NCI-H510A (cell line): ENCODE measurements around the gene NDNF.

Experiments used
- DNase-seq: peaks from one replicate; lab custom pipeline; 2025; lab: John Stamatoyannopoulos, UW

The NDNF gene, protein sequence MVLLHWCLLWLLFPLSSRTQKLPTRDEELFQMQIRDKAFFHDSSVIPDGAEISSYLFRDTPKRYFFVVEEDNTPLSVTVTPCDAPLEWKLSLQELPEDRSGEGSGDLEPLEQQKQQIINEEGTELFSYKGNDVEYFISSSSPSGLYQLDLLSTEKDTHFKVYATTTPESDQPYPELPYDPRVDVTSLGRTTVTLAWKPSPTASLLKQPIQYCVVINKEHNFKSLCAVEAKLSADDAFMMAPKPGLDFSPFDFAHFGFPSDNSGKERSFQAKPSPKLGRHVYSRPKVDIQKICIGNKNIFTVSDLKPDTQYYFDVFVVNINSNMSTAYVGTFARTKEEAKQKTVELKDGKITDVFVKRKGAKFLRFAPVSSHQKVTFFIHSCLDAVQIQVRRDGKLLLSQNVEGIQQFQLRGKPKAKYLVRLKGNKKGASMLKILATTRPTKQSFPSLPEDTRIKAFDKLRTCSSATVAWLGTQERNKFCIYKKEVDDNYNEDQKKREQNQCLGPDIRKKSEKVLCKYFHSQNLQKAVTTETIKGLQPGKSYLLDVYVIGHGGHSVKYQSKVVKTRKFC

DNA sequence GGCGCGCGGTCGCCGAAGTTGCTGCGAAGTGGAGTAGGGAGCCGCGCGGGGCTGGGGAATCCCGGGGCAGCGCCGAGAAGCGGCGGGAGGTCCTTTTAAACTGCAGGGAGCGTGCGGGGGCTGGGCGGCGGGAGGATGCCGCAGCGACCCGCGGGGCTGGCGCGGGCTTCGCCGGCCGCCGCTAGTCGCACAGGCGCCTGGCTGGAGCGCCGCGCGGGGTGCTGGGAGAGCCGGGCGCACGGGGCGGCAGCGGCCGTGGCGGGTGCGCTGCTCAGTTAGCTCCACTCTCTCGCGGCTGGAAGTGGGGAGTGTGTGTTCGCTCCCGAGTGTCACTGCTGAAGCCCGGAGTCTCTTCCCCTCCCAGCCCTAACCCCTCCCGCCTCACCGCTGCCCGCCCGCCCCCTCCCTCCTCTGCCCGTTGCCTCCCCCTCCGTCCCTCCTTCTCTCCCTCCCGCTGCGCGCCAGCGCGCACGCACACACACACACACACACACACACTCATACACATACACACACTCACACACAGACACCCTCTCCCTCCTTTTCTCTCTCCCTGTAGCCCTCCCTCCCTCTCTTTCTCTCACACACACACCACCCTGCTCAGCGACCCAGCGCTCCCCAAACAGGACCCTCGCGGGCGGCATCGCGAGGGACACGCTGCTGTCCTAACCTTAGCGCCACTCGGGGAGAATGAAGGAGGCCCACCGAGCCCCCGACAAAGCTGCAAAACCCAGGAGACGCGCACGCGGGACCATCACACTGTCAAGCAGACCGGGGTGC is at the start of gene NDNF:
Gene NDNF, minus strand, starts transcription at position 312 of the 780 bp plus-strand sequence. CDS start 26,698 bp downstream, outside the sequence.
- no peak for DNase-seq

DNA sequence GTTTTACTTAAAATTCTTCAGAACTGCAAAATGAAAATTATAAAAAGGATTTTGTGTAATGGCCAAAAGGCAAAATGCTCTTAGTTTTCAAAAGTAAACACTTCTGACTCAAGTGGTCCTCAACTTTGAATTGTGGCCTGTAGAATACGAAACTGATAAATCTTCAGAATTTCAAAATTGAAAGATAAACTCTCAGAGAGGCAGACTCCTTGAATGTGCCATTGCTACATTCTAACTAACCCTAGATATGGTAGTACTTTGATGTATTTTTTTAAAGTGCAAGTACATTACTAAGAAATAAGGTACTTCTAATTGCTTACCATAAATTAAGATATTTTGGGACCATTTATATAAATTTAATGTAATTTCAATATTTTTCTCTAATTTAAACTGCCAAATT is 47.4 kb upstream of the NDNF start:
- DNase-seq, result no peak

DNA sequence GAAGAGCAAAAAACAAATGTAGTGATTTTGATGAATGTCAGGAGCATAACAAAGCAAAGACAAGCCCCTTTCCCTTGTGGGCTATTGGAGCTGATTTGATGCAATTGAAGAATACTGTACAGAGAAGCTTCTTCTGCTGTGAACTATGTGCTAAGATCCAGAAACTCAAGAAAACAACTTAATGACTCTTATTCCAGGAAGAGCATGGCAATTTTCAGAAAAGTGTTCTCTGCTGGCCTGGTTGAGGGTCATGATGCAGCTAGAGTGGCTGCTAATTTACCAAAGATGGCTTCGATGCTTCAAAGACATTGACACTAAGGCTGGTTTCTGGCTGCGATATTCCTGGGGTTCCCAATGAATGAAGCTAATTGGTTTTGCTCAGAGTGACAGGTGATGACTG is 46.0 kb upstream of the NDNF start:
- no peak for DNase-seq

DNA sequence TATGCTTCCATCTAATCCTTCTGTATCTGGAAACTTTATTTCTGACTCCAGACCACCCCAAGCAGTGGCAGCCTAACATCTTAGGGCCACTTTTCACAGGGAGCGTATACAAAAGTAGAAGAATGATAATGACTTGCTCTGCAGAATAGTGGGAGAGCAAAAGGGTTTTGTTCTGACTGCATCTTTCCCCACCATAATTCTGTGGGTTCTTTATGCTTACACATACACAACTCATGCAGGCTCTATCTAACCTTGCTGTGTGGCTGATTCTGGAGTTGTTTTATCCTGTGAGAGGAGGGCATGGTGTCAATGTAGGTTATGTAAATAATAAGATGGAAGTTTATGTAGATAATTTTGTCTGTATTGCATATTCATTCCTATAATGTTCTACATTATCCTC is 42.4 kb upstream of the NDNF start:
- DNase-seq, result no peak

DNA sequence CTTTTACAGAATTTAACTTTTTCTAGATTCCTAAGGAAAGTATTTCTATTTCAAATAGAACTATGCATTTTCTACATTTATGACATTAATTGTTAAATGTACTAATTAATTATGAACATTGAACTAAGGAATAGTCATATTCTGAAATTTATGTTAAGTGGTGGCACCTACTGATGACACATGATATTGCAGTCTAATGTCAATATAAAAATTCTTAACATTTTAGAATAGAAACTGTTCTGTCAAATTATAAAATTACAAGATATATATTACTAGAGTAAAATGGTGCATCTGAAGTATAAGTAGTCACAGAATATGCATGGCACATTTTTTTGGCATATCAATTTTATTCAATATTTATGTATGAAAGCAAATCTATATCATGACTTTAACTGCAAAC is 40.2 kb upstream of the NDNF start:
- no peak for DNase-seq

DNA sequence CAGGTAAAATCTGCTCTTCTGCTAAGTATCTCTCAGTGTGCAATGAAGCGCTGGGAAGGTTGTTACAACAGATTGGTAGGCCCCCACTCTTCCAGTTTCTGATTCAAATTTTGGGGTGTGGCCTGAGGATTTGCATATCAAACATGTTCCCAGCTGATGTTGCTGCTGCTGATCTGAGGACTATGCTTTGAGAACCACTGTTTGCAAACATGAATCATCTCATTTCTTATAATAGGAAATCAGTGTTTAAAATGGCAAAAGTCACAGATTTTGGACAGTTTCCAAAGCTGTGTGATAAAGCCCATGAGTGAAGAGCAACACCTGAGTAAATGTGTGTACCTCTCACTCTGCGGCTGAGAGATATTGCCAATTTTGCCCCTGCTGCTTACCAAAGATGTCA is 36.2 kb upstream of the NDNF start:
- DNase-seq, result no peak

DNA sequence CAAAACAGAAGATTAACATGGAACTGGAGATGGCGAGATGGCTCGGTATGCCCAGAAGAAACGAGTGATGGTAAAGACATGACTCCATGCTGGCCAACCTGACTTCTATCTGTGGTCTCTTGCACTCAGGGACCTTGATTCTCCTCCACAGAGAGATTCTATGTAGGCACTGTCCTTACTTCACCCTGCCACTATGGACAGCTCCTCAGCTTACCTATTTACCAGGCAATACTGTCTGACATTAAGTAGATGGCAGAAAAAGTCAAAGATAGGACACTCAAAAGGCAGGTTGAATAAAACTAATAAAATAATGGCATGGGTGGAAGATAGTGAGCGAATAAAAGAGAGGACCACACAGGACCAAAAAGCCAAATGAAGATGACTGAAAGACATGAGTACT is 35.2 kb upstream of the NDNF start:
- no peak for DNase-seq

DNA sequence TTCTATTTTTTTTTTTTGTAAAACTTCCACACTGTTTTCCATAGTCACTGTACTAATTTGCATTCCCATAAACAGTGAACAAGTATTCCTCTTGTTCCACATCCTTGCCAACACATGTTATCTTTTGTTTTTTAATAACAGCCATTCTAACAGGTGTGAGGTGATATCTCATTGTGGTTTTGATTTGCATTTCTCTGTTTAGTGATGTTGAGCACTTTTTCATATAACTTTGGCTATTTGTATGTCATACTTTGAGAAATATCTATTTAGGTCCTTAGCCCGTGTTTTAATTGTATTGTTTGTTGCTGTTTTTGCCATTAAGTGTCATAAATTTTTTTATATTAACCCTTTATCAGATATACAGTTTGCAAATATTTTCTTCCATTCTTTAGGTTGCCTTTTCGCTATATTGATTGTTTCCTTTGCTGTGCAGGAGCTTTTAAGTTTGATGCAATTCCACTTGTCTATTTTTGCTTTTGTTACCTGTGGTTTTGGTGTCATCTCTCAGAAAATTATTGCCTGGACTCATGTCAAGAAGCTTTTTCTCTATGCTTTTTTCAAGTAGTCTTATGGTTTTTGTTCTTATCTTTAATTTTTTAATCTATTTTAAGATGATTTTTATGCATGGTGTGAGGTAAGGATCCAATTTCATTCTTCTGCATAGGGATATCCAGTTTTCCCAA is 27.9 kb upstream of the NDNF start:
- no peak for DNase-seq

DNA sequence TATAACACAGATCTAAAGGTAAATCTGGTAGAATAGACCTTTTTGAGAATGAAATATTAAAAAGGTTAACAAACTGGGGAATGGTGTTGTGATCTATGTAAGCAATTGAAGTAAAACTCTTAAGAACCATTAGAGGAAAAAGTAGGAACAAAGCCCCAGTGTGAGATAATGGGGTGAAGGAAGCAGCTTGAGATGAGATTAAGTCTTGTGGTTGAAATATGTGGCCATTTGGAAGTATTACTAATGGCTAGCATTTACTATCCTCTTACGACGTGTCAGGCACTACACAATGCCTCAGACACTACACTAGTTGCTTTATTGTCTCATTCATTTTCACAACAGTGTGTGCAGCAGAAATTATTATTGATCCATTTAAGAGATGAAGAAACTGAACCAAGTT is 25.9 kb upstream of the NDNF start:
- DNase-seq, result no peak

DNA sequence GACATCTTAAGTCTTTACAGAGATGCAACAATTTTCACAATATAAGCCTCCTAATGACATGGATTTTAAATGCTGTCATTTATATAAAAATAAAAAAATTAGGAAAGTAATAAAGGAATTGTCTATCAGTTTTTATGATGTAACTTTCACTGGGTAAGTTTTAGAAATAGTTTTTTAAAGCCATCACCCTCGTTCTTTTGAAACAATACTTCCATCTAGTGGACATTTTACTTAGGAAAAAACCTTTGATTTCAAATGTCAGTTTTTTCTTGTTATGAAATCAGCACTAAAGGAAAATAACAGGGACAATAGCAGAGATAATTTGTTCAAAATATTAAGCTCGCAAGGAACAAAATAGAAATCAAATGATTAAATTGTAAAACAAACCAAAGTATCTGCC is 24.3 kb upstream of the NDNF start:
- no peak for DNase-seq

DNA sequence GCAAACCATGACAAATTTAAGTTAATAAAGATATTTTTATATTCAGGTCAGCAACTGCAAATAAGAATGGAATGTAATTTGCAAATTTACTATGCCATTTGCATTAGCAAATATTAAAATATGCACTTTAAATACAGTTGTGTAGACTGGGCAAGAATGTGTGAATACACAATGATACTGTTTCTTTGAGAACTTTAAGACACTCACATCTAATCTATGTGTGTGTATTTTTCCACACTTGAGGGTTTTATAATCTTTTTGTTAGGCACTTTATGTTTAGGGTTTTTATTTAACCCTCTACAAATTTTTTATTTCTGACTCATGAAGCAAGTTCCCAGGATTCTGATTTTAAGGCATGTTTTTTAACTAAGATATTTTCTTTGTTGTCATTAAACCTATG is 23.9 kb upstream of the NDNF start:
- no peak for DNase-seq

DNA sequence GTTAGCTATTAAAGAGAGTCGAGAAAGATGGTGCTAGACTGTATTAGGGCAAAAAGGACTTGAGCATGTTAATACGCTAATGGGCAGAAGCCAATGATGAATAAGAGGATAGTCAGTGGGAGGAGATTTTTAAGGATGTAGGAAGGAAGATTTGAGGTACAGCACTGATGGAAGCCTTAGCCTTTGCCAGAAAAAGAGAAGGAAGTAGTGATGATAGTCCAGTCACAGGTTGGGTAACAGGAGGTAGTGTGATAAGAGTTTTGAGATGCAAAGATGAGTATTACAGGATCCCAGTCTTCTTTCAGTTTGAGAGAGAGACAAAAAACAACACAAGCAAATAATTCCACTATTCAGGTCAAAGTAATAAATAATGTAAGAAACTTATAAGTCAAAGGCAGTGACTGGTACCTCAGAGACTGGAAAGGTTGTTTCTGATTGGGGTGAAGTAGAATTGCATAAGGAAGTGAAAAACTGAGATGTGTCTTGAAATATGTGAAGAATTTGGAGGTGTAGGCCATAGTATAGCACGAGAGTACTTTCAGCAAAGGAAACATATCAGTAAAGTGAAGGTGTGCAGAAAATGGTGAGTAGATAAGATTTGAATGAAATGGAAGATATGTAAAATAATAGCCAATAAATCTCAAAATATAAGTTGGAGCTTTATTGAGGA is 22.1 kb upstream of the NDNF start:
- no peak for DNase-seq

DNA sequence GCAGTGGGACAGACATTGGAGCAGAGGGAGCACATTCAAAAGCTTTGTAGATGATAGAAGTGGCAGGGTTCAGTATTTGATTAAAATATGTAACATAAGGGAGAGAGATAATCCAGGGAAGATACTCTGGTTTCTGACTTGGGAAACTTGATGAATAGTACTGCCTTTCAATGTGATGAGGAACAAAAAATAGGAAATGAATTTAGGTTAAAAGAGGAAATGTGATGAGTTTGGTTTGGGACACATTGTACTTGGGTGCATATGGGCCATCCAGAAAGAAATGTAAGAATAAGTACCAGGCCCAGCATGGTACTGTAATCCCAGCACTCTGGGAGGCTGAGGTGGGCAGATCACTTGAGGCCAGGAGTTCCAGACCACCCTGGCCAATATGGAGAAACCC is 20.9 kb upstream of the NDNF start:
- DNase-seq, result no peak

DNA sequence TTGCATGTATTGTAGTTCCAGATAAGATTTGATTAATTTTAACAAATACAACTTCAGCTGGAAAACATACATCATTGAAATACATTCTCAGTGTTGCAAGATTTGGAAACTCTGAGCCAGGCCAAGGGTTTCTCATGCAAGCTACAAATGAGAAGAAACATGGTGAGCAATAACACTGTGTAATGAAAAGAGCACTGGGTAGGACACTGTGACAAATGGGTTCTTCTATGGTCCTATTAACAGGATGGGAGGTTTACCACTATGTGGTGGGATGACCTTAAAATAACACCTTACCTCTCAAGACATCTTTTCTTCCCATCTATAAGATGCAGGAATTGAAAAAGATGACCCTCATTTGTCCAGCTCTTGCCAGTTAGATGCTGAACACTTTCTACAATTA is 19.6 kb upstream of the NDNF start:
- no peak for DNase-seq

DNA sequence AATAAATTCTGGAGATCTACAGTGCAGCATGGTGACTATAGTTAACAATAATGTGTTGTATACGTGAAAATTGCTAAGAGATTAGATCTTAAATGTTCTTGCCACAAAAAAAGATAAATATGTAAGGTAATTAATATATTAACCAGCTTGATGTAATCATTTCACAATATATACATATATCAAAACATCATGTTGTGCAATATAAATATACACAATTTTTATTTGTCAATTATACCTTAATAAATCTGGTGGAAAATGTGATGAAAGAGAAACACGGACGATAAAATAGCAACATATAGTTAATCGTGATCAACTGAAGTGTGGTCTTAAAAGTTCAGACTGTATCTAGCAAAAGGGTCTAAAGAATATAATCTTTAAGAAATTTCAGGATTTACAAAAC is 16.5 kb upstream of the NDNF start:
- no peak for DNase-seq

DNA sequence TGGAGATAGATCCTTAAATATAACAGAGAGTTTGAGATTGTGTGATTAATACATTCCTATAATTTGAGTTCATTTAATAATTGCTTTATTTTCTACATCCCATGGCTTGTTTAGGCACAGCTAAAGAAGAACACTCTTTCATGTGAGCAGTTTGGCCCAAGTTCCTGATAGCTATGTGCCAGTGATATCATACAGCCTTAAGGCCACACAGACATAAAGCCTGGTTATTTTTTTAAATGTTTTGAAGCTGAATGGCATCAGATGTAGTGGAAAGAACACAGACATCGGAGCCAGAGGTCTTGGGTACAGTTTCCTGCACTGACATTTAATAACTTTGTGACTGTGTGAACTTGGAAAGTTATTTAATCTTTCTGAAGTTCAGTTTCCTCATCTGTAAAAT is 7.0 kb upstream of the NDNF start:
- no peak for DNase-seq

DNA sequence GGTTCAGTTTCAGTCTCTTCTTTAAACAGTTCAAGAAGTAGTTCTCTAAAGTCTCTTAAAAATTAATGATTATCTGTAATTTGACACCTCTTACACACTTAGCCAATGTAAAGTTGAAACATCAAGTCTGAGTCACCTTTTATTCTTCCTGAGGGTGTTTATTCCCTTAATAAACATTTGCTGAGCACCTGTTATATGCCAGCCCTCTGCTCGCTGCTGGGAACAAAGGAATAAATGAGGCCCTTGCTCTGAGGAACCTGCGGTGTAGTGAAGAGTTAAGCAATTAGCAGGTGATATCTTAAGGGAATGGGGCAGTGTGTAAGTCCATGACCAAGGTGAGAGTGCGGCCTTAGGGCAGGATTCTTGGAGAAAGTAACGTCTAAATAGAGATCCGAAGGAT is 5.2 kb upstream of the NDNF start:
- no peak for DNase-seq

DNA sequence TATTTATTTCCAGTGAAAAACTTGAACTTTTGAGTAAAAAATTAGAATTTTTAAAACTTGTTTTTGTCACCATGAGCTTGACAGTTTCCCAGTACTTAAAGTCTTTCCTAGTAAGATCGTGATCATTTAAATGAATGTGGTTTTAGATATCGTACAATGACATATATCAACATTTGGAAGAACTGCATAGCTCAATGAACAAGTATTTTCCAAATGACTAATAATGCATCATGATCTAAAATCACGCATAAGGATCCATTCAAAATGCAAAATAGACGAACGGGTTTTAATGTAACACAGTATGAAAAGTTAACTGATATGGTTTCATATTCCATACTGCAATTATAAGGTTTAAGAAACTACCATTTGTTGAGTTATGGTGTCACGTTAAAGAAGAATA is 4.1 kb upstream of the NDNF start:
- DNase-seq, result no peak

DNA sequence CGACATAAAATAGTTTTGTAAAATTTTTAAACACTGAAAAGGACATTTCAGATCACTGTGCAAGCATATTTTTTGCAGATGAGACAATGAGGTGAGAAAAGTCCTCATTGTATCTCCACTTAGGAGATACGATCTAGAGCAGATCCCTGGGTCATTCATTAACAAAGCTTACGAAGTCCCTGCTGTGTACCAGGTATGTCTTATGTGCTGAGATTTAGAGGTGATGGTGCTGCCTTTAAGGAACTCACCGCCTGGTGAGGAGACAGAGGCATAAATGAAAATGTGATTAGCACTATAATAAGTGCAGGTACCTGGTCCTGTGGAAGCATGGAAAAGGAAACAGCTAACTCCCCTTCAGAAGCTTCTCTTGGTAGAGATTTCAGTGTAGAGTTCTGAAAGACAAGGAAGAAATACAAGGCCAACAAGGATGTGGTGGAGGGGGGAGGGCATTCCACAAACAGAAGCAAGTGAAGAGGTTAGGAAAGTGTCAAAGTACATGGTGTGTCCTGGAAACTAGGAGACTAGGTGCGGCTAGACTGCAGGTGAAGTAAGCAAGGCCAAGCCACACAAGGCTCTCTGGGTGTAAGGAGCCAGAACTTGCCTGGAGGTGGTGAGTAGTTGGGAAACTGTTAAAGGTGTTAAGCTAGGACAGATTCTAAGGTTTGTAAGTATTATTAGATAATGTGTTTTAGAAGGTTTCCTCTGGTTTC is 1.5 kb upstream of the NDNF start:
- no peak for DNase-seq

DNA sequence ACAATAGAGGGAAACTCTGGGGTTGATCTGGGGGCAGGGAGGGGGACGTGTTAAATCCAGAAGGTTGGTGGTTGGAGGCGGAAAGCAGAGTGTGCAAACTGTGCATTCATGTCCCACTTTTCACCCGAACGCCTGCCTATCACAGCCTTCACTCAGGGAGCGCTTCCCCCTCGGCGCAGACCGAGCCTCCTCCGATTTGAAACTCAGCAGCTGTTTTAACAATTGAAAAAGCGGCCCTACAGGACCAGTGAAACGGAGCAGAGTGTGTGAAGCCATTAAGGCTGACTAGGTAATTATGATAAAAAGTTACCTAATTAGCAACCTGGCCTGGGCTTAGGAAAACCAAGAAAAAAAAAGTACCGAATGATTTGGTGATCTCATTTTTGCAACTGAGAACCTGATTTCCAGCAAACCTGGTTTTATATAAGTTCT is 685 bp upstream of the NDNF start:
- no peak for DNase-seq

DNA sequence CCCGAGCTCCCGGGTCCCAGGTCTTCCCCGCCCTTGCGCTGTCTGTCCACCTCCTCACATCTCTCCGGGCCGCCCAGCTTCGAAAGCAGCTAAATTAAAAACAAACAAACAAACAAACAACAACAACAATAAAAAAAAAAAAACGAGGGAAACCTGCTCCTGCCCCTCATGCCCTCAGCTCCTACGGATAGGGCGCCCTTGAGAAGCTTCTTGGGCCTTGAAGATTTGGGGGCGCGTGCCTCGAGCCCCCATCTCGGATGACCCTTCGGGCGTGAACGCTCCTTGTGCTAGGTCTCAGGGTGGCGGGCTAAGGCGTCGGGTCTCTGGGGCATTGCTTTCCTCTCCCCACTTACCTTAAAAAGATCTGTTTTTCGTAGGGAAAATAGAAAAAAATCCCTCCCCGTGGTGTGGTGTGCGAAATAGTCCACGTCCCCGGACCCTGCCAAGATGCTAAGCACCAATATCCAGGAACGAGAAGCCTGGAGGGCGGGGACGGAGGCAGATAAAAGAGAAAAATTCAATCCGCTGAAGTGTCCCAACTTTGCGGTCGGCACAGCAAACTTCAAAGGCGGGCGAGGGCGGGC is 603 bp downstream of the NDNF start:
- no peak for DNase-seq
